HK-2 (cell line): ENCODE results near the gene TWIST2.
A peak's percentile ranks its signal among the peaks of the same experiment; 100 is the strongest.

Experiments
- DNase-seq: peaks from one replicate; pipeline ENCODE4 v3.0.0-alpha.2; 2018; ENCODE audit not compliant: unreplicated experiment

TWIST2 gene

GRCh38 chr2:238856713-238857567 is 9.1 kb downstream of the TWIST2 start:
- no peak for DNase-seq

- DNase-seq = no peak
Measured at GRCh38 chr2:238857959-238858358, 10.1 kb downstream of the TWIST2 start.

- DNase-seq = no peak
Measured at GRCh38 chr2:238859636-238860347, 11.9 kb downstream of the TWIST2 start.

GRCh38 chr2:238861013-238861730 is 13.3 kb downstream of the TWIST2 start:
- DNase-seq = no peak

GRCh38 chr2:238861766-238862315 is 14.0 kb downstream of the TWIST2 start:
- no peak for DNase-seq

GRCh38 chr2:238862701-238863100 is 14.8 kb downstream of the TWIST2 start:
- DNase-seq = no peak

- DNase-seq = no peak
Measured at GRCh38 chr2:238863231-238863630, 15.3 kb downstream of the TWIST2 start.

- no peak for DNase-seq
Measured at GRCh38 chr2:238863749-238864206, 15.9 kb downstream of the TWIST2 start.

GRCh38 chr2:238864207-238865014 is 16.5 kb downstream of the TWIST2 start:
- peak; percentile 88 for DNase-seq

- no peak for DNase-seq
Measured at GRCh38 chr2:238865015-238865719, 17.3 kb downstream of the TWIST2 start.

GRCh38 chr2:238865744-238866355 is 18.0 kb downstream of the TWIST2 start:
- no peak for DNase-seq

GRCh38 chr2:238866656-238867277 is 18.9 kb downstream of the TWIST2 start:
- no peak for DNase-seq

- no peak for DNase-seq
Measured at GRCh38 chr2:238868067-238868524, 20.2 kb downstream of the TWIST2 start.

- no peak for DNase-seq
Measured at GRCh38 chr2:238868616-238869292, 20.9 kb downstream of the TWIST2 start.

- no peak for DNase-seq
Measured at GRCh38 chr2:238869293-238870124, 21.6 kb downstream of the TWIST2 start.

- DNase-seq = no peak
Measured at GRCh38 chr2:238870261-238870660, 22.4 kb downstream of the TWIST2 start.

- no peak for DNase-seq
Measured at GRCh38 chr2:238872026-238872425, 24.1 kb downstream of the TWIST2 start.
